ENCODE data around the gene NEUROG1. TPM values are rescaled to one million over a fixed set of nuclear protein-coding genes. Genes with fewer than 3 reads are reported as not detected.

NEUROG1 gene
- total RNA-seq, 1 donor from 2014 or later: not detected

GRCh38 chr5:135539430-135540005 is 3.8 kb upstream of the NEUROG1 start:
- Histone ChIP-seq H3K36me3 (no peaks in the 10 kb centered on the region), H3K4me1 (peaks cover 24% of the 10 kb centered on the region), H3K9me3 (no peaks in the 10 kb centered on the region), H3K27ac (no peak overlapping the region), H3K27me3 (peaks cover 93% of the 10 kb centered on the region), H3K4me3 (no peak overlapping the region)
- TF ChIP-seq CTCF (IDR thresholded peaks at IDR 0.05): no peak
- intact Hi-C loops (cut with DNase I): no loop called here
- no peak for DNase-seq
- ATAC-seq: no peak

GRCh38 chr5:135538261-135538660 is 2.5 kb upstream of the NEUROG1 start:
- H3K9me3 ChIP-seq: no peaks in the 10 kb centered on the region
- H3K27me3 ChIP-seq: peaks cover 92% of the 10 kb centered on the region
- DNase-seq (no peak), ATAC-seq (no peak)
- intact Hi-C loops (cut with DNase I): no loop called here
- TF ChIP-seq CTCF (IDR thresholded peaks at IDR 0.05): no peak
- H3K36me3 ChIP-seq: no peaks in the 10 kb centered on the region
- no peak overlapping the region for H3K4me3 ChIP-seq
- H3K27ac ChIP-seq: no peak overlapping the region
- H3K4me1 ChIP-seq: peaks cover 13% of the 10 kb centered on the region

GRCh38 chr5:135537745-135538144 is 2.0 kb upstream of the NEUROG1 start:
- H3K27ac ChIP-seq: no peak overlapping the region
- no peak for DNase-seq
- no peak overlapping the region for H3K4me3 ChIP-seq
- H3K36me3 ChIP-seq: no peaks in the 10 kb centered on the region
- intact Hi-C loops (cut with DNase I): no loop called here
- TF ChIP-seq CTCF (IDR thresholded peaks at IDR 0.05): no peak
- no peak for ATAC-seq
- H3K4me1 ChIP-seq: peaks cover 10% of the 10 kb centered on the region
- peaks cover 96% of the 10 kb centered on the region for H3K27me3 ChIP-seq
- no peaks in the 10 kb centered on the region for H3K9me3 ChIP-seq

GRCh38 chr5:135537271-135537670 is 1.5 kb upstream of the NEUROG1 start:
- Histone ChIP-seq H3K27ac (no peak overlapping the region), H3K36me3 (no peaks in the 10 kb centered on the region), H3K27me3 (peaks cover 97% of the 10 kb centered on the region), H3K9me3 (no peaks in the 10 kb centered on the region), H3K4me3 (no peak overlapping the region), H3K4me1 (peaks cover 10% of the 10 kb centered on the region)
- no peak for TF ChIP-seq CTCF (IDR thresholded peaks at IDR 0.05)
- ATAC-seq: no peak
- intact Hi-C loops (cut with DNase I): no loop called here
- DNase-seq: no peak

- Histone ChIP-seq H3K9me3 (no peaks in the 10 kb centered on the region), H3K27me3 (peaks cover 97% of the 10 kb centered on the region), H3K27ac (no peak overlapping the region), H3K4me1 (peaks cover 10% of the 10 kb centered on the region), H3K36me3 (no peaks in the 10 kb centered on the region), H3K4me3 (no peak overlapping the region)
- DNase-seq: no peak
- no peak for ATAC-seq
- intact Hi-C loops (cut with DNase I): no loop called here
- no peak for TF ChIP-seq CTCF (IDR thresholded peaks at IDR 0.05)
Measured at GRCh38 chr5:135535420-135535819, 344 bp downstream of the NEUROG1 start.

Data from upper lobe of right lung (tissue), 1 donor.